ENCODE data around the gene PPP6C. TPM values are rescaled to one million over a fixed set of nuclear protein-coding genes. Genes with fewer than 3 reads are reported as not detected.
A peak's percentile ranks its signal among the peaks of the same experiment; 100 is the strongest.
"Not testable (repeated sequence)": the region's sequence is repeated elsewhere in the genome, so short reads cannot be mapped to it uniquely, and the experiment has no call there.

PPP6C gene
- 36.4 TPM for total RNA-seq

- peak; percentile 97 for DNase-seq (ENCODE audit: low spot score)
Observed at GRCh38 chr9:125189361-125190289, at the start of gene PPP6C. Gene PPP6C, minus strand, starts transcription at chr9:125189803. Its CDS starts 85 bp downstream, at chr9:125189718.

- DNase-seq (ENCODE audit: low spot score), result no peak
Observed at GRCh38 chr9:125238915-125239446, 49.4 kb upstream of the PPP6C start.

DNA sequence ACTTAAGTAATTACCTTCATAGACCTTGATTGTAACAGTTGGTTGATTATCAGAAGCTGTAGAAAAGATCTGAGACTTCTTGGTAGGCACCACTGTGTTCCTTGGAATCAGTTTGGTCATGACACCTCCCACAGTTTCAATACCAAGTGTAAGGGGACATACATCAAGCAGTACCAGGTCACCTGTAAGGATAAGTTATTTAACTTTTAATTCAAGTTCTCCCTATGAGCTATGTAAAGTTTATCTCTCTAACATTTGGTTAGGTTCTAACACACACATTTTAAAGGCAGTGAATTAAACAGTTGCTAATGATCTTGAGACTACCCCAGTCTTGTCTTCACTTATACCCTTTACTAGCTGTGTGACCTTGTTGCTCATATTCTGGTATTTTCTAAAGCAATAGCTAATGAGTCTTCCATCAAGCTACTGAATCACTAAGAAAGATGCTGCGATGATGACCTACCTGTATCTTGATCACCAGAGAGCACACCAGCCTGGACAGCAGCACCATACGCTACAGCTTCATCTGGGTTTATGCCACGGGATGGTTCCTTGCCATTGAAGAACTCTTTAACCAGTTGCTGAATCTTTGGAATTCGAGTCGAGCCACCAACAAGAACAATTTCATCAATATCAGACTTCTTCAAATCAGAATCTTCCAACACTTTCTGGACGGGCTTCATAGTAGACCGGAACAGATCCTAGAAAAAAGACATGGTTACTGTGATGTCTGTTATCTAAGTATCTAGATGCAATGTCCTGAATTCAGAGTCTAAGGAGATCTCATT is 48.7 kb upstream of the PPP6C start:
- DNase-seq (ENCODE audit: low spot score), result no peak

- not testable (repeated sequence) for DNase-seq (ENCODE audit: low spot score)
Observed at GRCh38 chr9:125236520-125237159, 47.0 kb upstream of the PPP6C start.

- no peak for DNase-seq (ENCODE audit: low spot score)
Observed at GRCh38 chr9:125235804-125236519, 46.4 kb upstream of the PPP6C start.

GRCh38 chr9:125234099-125234498 is 44.5 kb upstream of the PPP6C start:
- DNase-seq (ENCODE audit: low spot score), result not testable (repeated sequence)

DNA sequence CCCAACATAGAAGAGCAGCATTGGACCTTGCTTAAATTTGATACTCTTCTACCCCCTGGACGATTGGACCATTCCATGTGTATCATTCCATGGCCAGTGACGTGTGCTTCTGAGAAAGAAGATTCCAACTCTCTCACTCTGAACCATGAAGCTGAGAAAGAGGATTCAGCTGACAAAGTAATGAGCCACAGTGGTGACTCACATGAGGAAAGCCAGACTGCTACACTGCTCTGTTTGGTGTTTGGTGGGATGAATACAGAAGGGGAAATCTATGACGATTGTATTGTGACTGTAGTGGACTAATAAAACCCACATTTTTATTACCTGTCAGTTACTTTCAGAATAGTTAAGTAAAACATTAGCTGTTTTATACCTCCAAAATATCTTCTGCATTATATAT is 44.1 kb upstream of the PPP6C start:
- peak; percentile 14 for DNase-seq (ENCODE audit: low spot score)

DNA sequence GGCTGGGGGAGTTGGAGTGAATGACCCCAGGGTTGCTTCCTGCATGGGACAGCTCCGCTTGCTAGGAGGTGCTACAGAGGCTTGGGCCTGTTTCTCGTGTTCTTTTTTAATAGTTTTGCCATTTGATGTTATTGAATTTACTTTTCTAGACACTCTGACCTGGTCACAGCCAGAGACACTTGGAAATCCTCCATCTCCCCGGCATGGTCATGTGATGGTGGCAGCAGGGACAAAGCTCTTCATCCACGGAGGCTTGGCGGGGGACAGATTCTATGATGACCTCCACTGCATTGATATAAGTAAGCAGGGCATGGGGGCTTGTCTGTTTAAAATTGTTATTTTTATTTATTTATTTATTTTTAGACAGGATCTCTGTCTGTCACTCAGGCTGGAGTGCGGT is 38.2 kb upstream of the PPP6C start:
- no peak for DNase-seq (ENCODE audit: low spot score)

- not testable (repeated sequence) for DNase-seq (ENCODE audit: low spot score)
Observed at GRCh38 chr9:125224858-125225257, 35.3 kb upstream of the PPP6C start.

DNA sequence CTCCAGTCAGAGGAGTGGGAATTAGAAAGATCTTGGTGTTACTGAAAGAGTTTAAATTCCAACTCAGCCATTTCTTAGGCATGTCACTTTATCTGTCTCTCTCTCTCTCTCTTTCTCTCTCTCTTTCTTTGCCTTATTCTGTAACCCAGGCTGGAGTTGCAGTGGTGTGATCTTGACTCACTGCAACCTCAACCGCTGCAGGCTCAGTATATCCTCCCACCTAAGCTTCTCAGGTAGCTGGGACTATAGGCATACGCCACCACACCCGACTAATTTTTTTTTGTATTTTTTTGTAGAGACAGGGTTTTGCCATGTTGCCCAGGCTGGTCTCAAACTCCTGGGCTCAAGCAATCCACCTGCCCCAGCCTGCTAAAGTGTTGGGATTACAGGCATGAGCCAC is 29.0 kb upstream of the PPP6C start:
- DNase-seq (ENCODE audit: low spot score), result no peak

DNA sequence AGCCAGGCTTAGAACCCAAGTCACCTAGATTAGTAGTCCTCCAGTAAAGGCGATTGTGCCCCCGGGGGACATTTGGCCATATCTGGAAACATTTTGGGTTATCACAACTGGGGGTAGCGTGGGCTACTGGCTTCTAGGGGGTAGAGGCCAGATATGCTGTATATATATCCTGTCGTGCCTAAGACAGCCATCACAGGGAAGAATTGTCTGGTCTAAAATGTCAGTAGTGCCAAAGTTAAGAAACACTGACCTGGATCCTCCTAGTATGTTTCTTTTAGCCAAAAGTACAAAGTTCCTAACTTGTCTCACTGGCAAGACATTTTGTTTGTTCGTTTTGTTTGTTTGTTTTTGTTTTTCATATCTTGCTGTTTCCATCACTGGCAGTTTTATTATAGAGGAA is 24.6 kb upstream of the PPP6C start:
- DNase-seq (ENCODE audit: low spot score), result no peak

DNA sequence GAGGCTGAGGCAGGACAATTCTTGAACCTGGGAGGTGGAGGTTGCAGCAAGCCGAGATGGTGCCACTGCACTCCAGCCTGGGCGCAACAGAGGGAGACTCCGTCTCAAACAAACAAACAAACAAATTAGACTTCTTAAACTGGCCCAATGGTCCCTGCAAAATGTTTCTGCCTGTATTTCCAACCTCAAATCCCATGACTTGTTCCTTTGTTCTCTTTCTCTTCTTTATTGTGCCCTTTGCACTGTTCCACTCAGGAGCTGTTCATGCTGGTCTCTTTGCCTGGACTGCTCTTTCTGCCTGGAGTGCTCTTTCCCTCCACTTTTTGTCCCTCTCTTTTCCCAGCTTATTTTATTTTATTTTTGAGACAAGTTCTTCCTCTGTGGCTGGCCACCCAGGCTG is 14.9 kb upstream of the PPP6C start:
- no peak for DNase-seq (ENCODE audit: low spot score)

- DNase-seq (ENCODE audit: low spot score), result no peak
Observed at GRCh38 chr9:125202846-125203618, 13.4 kb upstream of the PPP6C start.

DNA sequence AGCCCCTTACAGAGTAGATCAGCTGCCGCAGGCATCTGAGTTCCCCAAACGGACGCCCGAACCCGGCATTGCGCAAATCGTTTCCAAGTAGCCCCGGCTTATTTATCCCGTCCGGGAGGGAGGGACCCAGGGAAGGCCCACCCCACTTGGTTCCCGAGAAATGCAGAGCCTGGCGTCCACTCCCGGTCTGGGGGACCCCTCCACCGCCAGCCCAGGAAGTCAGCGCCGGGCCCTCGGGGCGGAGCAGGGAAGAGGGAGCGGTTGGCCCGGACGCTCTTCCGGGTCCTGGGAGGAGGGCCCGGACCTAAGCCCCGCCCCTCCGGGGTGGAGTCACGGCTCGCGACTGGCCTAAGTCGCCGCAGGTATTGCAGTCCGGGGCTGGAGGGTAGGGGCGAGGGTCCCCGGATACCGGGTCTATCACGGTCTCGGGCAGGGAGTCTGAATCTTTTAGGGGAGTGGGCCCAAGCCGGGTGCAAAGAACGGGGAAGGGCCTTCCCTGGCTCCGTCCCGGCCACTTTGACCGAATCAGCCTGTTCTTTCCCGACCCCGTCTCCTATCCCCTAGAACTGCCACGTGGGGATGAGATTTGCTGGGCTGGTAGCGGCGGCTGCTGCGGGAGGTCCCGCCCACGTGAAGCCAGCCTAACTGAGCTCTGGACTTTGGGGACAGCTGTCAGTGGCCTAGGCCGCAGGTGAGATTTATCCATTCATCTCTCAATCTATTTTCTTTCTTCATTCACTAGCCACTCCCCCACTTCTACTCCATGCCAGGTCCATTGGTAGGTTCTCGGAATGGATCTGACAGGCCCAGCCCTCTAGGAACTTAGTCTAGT is 10.8 kb upstream of the PPP6C start, which contains the start of gene RABEPK:
Gene RABEPK, plus strand, starts transcription at position 327 of the 832 bp plus-strand sequence. CDS start 2,472 bp downstream, outside the sequence.
- peak; percentile 91 for DNase-seq (ENCODE audit: low spot score)

DNA sequence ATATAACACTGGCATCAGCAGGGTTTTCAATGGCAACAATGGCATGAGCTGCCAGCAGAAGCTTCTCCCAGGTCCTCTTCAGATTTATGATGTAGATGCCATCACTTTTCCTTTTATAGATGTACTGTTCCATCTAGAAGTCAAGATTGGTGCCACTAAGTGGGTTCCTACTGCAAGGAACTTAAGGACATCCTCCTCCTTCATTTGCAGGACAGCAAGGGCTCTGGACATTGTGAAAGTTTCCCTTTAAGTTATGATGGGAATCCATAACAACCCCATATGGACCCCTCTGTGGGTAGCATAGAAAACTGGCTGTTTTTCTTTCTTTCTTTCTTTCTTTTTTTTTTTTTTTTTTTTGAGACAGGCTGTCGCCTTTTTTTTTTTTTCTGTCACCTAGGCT is 6.0 kb upstream of the PPP6C start:
- not testable (repeated sequence) for DNase-seq (ENCODE audit: low spot score)

- not testable (repeated sequence) for DNase-seq (ENCODE audit: low spot score)
Observed at GRCh38 chr9:125194466-125194865, 4.9 kb upstream of the PPP6C start.

DNA sequence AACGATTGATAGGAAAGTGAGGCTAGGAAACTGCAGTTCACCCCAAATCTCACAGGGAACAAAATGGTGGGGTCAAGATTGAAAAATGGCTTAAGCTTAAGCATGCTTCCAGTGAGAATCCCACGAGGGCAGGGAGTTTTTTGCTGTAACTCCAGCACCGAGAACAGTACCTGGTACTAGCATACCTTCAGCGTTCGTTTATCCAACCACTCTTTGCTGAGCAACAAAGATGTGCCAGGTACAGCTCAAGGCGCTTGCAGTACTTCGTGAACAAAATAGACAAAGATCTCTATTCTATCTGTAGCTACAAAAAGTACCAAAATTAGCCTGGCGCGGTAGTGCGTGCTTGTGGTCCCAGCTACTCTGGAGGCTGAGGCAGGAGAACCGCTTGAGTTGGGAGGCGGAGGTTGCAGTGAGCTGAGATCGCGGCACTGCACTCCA is 778 bp upstream of the PPP6C start:
- DNase-seq (ENCODE audit: low spot score), result no peak

- peak; percentile 11 for DNase-seq (ENCODE audit: low spot score)
Observed at GRCh38 chr9:125189011-125189360, 617 bp downstream of the PPP6C start.

DNA sequence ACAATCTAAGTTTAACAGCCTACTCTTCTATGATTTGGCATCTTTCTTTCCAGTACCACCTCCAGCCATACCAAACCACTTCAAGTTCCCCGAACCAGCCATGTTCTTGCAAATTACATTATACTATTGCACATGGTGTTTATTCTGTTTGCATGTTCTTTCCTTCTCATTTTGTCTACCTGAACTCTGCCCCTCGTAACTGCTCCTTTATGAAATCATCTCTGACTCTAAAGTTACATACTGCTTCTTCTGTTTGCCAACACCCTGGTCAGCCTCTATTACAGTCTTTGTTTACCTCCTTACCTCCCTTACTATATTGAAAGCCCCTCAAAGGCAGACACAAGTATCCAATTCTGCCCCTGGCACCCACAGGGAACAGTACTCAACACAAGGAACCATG is 6.0 kb downstream of the PPP6C start:
- no peak for DNase-seq (ENCODE audit: low spot score)

Data from mucosa of gallbladder (tissue), 1 donor.